PFSK-1 (cell line): ENCODE results near the gene NKX1-2.

Source experiments
- POLR2AphosphoS5 ChIP-seq: IDR thresholded peaks from 2 replicates; pipeline ENCODE4 v1.6.1; 2012; ENCODE audit warnings: low read depth, mild to moderate bottlenecking, control low read depth, low read length, moderate library complexity
- TF ChIP-seq, protein P1 (sequence below), 2 experiments: IDR thresholded peaks; 2 replicates each; pipeline versions ENCODE4 v1.6.1 to v1.8.0; 2011 to 2012; ENCODE audit warnings: low read depth in 2 of 2, low read length in 2 of 2, control low read depth in 1 of 2, inconsistent platforms in 1 of 2, mild to moderate bottlenecking in 1 of 2, moderate library complexity in 1 of 2; ENCODE audit not compliant: insufficient read depth in 1 of 2

DNA sequence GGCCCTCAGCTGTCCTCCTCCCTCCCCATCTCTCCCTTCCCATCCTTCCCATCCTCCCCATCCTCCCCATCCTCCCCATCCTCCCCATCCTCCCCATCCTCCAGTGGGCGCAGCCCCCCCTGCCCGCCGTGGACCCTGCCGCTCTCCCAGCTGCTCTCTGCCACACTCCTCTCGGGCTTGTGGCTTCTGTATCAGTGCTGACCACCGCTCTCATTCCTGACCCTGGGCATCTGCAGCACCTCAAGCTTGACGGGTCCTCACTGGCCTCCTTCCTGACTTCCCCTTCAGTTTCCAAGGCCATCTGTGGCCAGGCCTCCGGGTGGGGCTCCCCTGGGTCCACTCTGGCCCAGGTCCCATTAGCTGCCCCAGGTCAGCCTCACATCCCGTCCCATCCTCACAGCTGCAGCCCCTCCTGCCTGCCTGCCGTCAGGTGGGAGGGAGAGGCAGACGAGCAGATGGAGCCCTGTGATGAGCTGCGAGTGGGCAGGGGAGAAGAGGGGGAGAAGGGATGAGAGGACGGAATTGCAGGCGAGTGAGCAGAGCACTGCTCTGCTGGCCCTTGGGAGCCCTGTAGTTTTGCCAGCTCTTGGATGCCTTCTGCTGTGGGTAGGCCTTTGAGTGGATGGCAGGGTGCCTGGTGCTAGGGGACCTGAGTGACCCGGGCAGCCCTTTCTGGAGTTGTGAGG is 47.5 kb upstream of the NKX1-2 start:
- TF ChIP-seq POLR2AphosphoS5 = no peak
- TF ChIP-seq, protein P1, sequence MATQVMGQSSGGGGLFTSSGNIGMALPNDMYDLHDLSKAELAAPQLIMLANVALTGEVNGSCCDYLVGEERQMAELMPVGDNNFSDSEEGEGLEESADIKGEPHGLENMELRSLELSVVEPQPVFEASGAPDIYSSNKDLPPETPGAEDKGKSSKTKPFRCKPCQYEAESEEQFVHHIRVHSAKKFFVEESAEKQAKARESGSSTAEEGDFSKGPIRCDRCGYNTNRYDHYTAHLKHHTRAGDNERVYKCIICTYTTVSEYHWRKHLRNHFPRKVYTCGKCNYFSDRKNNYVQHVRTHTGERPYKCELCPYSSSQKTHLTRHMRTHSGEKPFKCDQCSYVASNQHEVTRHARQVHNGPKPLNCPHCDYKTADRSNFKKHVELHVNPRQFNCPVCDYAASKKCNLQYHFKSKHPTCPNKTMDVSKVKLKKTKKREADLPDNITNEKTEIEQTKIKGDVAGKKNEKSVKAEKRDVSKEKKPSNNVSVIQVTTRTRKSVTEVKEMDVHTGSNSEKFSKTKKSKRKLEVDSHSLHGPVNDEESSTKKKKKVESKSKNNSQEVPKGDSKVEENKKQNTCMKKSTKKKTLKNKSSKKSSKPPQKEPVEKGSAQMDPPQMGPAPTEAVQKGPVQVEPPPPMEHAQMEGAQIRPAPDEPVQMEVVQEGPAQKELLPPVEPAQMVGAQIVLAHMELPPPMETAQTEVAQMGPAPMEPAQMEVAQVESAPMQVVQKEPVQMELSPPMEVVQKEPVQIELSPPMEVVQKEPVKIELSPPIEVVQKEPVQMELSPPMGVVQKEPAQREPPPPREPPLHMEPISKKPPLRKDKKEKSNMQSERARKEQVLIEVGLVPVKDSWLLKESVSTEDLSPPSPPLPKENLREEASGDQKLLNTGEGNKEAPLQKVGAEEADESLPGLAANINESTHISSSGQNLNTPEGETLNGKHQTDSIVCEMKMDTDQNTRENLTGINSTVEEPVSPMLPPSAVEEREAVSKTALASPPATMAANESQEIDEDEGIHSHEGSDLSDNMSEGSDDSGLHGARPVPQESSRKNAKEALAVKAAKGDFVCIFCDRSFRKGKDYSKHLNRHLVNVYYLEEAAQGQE (IDR thresholded peaks at IDR 0.05; ENCODE audit: insufficient read depth in 1 of 2, low read depth in 2 of 2, low read length in 2 of 2) = no peak
